ENCODE measurements around the gene WDR33.

- TF ChIP-seq, protein P1, sequence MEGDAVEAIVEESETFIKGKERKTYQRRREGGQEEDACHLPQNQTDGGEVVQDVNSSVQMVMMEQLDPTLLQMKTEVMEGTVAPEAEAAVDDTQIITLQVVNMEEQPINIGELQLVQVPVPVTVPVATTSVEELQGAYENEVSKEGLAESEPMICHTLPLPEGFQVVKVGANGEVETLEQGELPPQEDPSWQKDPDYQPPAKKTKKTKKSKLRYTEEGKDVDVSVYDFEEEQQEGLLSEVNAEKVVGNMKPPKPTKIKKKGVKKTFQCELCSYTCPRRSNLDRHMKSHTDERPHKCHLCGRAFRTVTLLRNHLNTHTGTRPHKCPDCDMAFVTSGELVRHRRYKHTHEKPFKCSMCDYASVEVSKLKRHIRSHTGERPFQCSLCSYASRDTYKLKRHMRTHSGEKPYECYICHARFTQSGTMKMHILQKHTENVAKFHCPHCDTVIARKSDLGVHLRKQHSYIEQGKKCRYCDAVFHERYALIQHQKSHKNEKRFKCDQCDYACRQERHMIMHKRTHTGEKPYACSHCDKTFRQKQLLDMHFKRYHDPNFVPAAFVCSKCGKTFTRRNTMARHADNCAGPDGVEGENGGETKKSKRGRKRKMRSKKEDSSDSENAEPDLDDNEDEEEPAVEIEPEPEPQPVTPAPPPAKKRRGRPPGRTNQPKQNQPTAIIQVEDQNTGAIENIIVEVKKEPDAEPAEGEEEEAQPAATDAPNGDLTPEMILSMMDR (IDR thresholded peaks at IDR 0.05), result no peak
- TF ChIP-seq POLR2AphosphoS5 (IDR thresholded peaks at IDR 0.05) (no peak), POLR2A (IDR thresholded peaks at IDR 0.05) (no peak)
Measured at GRCh38 chr2:127651971-127652550, 158.9 kb downstream of the WDR33 start.
